Measurements from ENCODE around the gene TGM4. TPM values are rescaled to one million over a fixed set of nuclear protein-coding genes. Genes with fewer than 3 reads are reported as not detected.

Gene TGM4
- total RNA-seq, 2 experiments from 2014 or later = not detected

DNA sequence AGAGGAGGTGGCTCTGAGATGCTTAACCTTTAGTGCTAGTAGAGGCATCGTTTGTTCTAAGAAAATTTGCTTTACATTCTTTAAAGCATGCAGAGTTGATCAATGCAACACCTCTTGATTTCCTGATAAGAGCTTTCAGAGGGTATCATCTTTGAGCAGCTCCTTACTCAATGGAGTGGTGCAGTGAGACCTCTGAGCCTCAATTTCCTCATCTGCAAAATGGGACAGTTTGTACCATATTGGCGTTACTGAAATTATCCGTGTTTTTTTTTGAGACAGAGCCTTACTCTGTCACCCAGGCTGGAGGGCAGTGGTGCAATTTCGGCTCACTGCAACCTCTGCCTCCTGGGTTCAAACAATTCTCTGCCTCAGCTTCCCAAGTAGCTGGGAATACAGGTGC, 14.3 kb upstream of the TGM4 start:
- Mint-ChIP-seq H3K27ac (no peak overlapping the region), H3K9me3 (ENCODE audit: insufficient read depth) (no peaks in the 10 kb centered on the region), H3K27me3 (ENCODE audit: low read depth) (no peaks in the 10 kb centered on the region), H3K36me3 (ENCODE audit: low read depth) (peaks cover 12% of the 10 kb centered on the region), H3K4me1 (ENCODE audit: low read depth) (peaks cover 22% of the 10 kb centered on the region), H3K4me3 (no peak overlapping the region)
- POLR2A ChIA-PET = no interaction called here
- ATAC-seq = no peak
- CTCF ChIA-PET = no interaction called here
- DNase-seq = no peak

DNA sequence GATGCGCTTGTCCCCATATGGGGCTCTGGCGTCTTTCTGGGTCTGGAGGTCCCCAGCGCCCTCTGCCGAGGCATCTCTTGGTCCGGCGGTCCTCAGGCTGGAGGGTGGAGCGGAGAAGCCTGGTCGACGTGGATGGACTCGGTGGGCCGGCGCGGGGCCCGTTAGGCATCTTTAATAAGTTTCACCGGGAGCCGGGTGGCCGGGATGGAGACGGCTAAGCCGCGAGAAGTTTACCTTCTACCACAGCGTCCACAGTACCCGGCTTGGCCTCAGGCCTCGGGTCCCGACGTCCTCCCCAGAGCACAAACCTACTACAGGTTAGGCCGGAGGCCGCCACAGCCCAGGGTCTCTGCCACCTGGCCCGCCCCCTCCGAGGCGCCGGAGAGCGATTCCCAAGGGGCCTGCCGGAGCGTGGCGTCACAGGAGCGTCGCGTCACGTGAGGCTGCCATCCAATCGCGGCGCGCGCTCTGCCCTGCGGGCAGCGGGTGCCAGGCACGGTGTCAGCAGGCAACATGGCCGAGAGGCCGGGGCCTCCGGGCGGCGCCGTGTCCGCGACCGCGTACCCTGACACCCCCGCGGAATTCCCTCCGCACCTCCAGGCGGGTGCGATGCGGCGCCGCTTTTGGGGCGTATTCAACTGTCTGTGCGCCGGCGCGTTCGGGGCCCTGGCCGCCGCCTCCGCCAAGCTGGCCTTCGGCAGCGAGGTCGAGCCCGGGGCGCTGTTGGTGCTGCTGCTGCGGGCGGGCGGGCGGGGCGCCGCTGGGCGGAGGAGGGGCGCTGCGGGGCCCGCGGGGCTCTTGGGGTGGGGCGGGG, 12.8 kb upstream of the TGM4 start, which contains the start of gene TMEM42:
Gene TMEM42, plus strand, starts transcription at position 501 of the 814 bp plus-strand sequence. Its CDS starts 13 bp downstream, at position 514.
- DNase-seq (peak; percentile 86), ATAC-seq (peak; percentile 96)
- peak within 1 kb of the TSS; percentile 84 for H3K4me3 Mint-ChIP-seq
- peak within 1 kb of the TSS; percentile 84 for H3K27ac Mint-ChIP-seq
- H3K9me3 Mint-ChIP-seq (ENCODE audit: insufficient read depth) = no peaks in the 10 kb centered on the region
- H3K36me3 Mint-ChIP-seq (ENCODE audit: low read depth) = peaks cover 21% of the 10 kb centered on the region
- H3K27me3 Mint-ChIP-seq (ENCODE audit: low read depth) = no peaks in the 10 kb centered on the region
- CTCF ChIA-PET = no interaction called here
- H3K4me1 Mint-ChIP-seq (ENCODE audit: low read depth) = peaks cover 36% of the 10 kb centered on the region
- POLR2A ChIA-PET = interaction anchor here (0.8 kb wide), 1 partner anchor 278 kb away, joined by 3 read pairs; no protein-coding TSS in a partner anchor

DNA sequence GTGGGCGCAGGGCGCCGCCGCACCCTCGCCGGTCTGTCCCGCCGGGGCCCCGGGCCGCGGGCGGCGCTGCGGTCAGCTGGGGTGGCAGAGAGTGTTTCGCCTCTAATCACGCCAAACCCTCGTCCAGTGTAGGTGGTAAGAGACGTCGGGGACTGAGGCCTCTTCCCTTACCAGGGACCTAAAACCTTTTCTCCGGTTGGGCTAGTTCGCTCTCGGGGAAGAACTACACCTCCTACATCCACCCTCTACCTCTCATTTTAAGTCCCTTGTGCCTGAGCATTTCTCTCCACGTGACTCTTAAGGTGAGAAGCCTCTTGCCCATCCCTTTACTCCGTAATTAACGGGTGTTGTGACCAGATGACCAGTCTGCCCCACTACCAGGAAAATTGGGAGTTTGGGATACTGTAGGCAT, 12.2 kb upstream of the TGM4 start:
- peak; percentile 34 for DNase-seq
- H3K36me3 Mint-ChIP-seq (ENCODE audit: low read depth) = peaks cover 27% of the 10 kb centered on the region

DNA sequence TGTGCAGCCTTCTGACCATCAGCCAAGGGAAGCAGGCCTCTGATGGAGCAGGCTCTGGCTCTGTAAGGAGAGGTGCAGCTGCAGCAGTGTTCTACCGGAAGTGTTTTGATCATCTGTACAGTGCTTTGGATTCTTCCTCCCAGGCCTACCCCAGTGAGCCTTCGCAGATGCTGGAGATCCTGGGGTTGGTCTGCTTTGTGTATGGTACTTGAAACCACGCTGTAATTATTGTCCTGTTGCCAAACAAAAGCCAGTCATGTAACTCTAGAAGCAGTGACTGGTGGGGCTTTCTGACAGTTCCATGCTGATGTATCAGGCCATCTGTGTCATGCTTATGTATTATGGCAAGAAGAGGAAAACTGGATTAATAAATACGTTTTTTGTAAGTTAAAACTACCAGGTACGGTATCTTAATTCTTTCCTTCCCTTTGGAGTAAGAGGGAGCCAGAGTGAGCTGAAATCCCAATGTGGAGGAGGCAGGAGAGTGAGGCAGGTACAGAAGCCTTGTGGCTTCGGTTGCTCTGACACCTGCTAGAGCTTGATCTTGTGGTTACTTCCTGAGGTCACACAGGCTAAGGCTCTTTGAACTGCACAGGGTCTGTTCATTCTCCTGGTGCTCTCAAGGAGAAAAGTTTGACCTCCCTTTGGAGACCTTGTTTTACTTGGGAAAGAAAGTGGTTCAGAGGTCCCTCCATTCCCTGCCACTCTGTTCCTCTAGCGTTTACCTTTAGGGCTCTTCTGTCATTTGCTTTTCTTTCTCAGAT, 9.0 kb upstream of the TGM4 start:
- peak overlapping the region; percentile 43 for H3K4me3 Mint-ChIP-seq
- POLR2A ChIA-PET = no interaction called here
- no peaks in the 10 kb centered on the region for H3K9me3 Mint-ChIP-seq (ENCODE audit: insufficient read depth)
- H3K27me3 Mint-ChIP-seq (ENCODE audit: low read depth) = no peaks in the 10 kb centered on the region
- CTCF ChIA-PET = interaction anchor here (1.6 kb wide), 1 partner anchor 16 kb away, joined by 4 read pairs; no protein-coding TSS in a partner anchor
- H3K36me3 Mint-ChIP-seq (ENCODE audit: low read depth) = peaks cover 31% of the 10 kb centered on the region
- peak overlapping the region; percentile 74 for H3K27ac Mint-ChIP-seq
- DNase-seq = peak; percentile 47
- peaks cover 42% of the 10 kb centered on the region for H3K4me1 Mint-ChIP-seq (ENCODE audit: low read depth)
- no peak for ATAC-seq

More for the DNA sequence above, 12.2 kb upstream of the TGM4 start:
- Mint-ChIP-seq H3K9me3 (ENCODE audit: insufficient read depth) (no peaks in the 10 kb centered on the region), H3K27ac (peak overlapping the region; percentile 84), H3K4me3 (peak overlapping the region; percentile 78), H3K4me1 (ENCODE audit: low read depth) (peaks cover 42% of the 10 kb centered on the region), H3K27me3 (ENCODE audit: low read depth) (no peaks in the 10 kb centered on the region)
- ChIA-PET CTCF (no interaction called here), POLR2A (interaction anchor here (0.8 kb wide), 2 partner anchors 278 to 525 kb away, joined by 3 read pairs; no protein-coding TSS in a partner anchor)
- peak; percentile 22 for ATAC-seq

DNA sequence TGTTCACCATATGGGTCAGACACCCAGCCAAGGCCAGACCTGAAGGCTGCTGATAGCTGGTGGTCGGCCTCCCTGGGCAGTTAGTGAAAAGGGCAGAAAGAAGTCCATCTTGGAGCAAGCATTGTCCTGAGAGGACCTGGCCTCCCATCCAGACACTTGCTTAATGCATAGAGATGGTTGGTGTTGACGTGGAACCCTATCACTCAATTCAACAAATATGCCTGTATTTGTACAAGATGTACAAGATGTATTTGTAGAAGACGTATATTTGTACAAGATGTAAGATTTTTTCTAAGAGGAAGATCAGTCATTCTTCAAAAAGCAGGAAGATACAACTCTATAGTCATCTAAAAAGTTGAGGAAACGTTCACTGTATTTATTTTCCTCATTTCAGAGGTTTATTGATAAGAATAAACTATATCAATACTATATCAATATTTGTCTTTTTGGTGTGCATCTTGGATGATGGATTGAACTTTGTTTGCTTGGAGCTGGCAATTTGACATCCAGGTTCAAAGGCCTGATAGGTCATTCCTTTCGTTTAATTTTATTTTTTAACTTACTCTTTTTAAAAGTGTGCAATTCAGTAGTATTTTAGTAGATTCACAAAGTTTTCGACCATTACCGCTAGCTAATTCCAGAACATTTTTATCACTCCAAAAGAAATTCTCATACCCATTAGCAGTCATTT, 6.8 kb upstream of the TGM4 start:
- Mint-ChIP-seq H3K27me3 (ENCODE audit: low read depth) (no peaks in the 10 kb centered on the region), H3K9me3 (ENCODE audit: insufficient read depth) (no peaks in the 10 kb centered on the region), H3K4me3 (no peak overlapping the region), H3K4me1 (ENCODE audit: low read depth) (peaks cover 34% of the 10 kb centered on the region), H3K27ac (no peak overlapping the region), H3K36me3 (ENCODE audit: low read depth) (peaks cover 27% of the 10 kb centered on the region)
- DNase-seq = no peak
- no peak for ATAC-seq
- POLR2A ChIA-PET = no interaction called here
- CTCF ChIA-PET = no interaction called here

DNA sequence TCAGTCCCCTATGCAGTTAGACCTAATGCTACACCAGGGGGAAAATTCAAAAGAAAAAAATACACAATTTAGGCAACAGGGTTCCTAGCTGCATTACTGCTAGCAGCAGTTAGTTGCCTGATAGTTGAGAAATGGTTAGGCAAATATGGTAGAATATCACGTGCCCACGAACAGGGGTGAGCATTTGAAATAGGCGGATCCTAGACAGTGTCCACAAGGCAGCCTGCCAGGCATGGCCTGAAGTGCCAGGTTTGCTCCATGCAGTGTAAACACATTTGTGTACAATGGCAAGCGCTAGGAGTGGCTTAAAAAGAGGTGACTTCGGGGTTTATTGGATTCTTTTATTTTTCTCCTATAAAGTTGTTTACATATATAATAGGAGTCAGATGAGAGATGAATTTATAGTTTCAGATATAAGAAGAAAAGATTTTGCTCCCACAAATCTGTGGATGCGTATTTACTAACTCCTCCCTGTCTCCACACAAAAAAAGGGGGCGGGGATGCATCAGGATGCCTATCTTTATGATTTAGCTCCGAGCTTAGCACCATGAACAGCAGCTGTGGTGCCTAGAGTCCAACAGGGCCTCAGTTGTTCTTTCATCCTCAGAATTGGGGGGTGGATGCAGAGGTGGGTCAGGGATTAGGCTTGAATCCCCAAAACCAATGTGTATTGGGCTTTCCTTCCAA, 3.9 kb upstream of the TGM4 start:
- ATAC-seq (no peak), DNase-seq (no peak)
- no peak overlapping the region for H3K4me3 Mint-ChIP-seq
- peaks cover 16% of the 10 kb centered on the region for H3K4me1 Mint-ChIP-seq (ENCODE audit: low read depth)
- H3K27ac Mint-ChIP-seq = no peak overlapping the region
- ChIA-PET CTCF (interaction anchor here (1.1 kb wide), 1 partner anchor 117 kb away, joined by 3 read pairs; no protein-coding TSS in a partner anchor), POLR2A (no interaction called here)
- peaks cover 20% of the 10 kb centered on the region for H3K36me3 Mint-ChIP-seq (ENCODE audit: low read depth)
- H3K9me3 Mint-ChIP-seq (ENCODE audit: insufficient read depth) = no peaks in the 10 kb centered on the region
- H3K27me3 Mint-ChIP-seq (ENCODE audit: low read depth) = no peaks in the 10 kb centered on the region

DNA sequence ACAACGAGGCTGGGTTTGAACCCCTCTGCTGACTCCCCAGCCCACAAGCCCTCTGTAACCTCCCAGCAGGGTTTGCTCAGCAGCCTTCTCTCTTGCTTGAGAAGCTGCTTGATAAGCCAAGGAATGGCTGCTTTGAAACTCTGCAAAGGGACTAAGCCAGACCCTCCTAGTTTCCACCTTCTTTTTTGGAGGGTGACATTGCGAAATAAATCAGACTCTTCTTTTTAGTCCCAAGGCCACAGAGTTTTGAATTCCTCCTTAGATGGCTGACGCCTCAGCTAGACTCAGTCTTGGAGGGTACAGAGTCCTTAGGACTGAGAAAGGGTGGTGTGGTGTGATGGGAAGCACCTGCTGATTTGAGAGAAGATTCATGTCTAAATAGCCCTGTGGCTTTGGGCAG, 1.2 kb downstream of the TGM4 start:
- Mint-ChIP-seq H3K36me3 (ENCODE audit: low read depth) (no peaks in the 10 kb centered on the region), H3K4me3 (no peak overlapping the region), H3K27me3 (ENCODE audit: low read depth) (peaks cover 5% of the 10 kb centered on the region), H3K27ac (no peak overlapping the region), H3K4me1 (ENCODE audit: low read depth) (no peaks in the 10 kb centered on the region), H3K9me3 (ENCODE audit: insufficient read depth) (no peaks in the 10 kb centered on the region)
- DNase-seq (no peak), ATAC-seq (no peak)
- ChIA-PET POLR2A (no interaction called here), CTCF (no interaction called here)

DNA sequence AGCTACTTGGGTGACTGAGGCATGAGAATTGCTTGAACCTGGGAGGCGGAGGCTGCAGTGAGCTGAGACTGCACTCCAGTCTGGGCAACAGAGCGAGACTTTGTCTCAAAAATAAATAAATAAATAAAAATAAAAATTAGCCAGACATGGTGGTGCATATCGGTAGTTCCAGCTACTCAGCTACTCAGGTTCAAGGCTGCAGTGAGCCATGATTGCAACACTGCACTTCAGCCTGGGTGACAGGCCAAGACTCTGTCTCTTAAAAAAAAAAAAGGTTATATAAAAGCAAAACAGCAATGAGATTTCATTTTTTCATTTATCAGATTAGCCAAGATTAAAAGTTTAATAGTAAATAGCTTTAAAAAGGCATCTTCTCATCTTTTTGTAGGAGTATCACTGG, 2.9 kb downstream of the TGM4 start:
- no peak for ATAC-seq
- Mint-ChIP-seq H3K27me3 (ENCODE audit: low read depth) (peaks cover 8% of the 10 kb centered on the region), H3K4me3 (no peak overlapping the region), H3K27ac (no peak overlapping the region), H3K4me1 (ENCODE audit: low read depth) (no peaks in the 10 kb centered on the region), H3K36me3 (ENCODE audit: low read depth) (no peaks in the 10 kb centered on the region), H3K9me3 (ENCODE audit: insufficient read depth) (no peaks in the 10 kb centered on the region)
- ChIA-PET CTCF (interaction anchor here (0.6 kb wide), 2 partner anchors 25 to 41 kb away, joined by 3 read pairs; no protein-coding TSS in a partner anchor), POLR2A (no interaction called here)
- no peak for DNase-seq

DNA sequence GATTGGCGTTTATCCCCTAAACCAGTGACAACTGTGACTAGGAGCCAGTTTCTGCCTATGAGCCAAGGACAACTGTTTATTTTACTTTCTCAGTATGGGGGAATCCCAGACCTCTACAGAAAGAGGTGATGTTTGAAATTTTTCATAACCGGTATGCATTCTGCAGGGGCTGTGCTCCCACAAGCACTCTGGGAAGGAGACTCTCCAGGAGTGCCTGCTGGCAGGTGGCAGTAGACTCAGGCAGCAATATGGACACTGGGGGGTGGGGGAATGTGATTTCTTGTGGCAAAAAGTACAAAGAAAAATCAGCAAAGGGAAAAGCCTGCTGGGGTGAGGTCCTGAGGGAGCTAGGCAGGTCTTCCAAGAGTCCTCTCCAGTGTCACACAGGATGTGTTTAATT, 5.9 kb downstream of the TGM4 start:
- CTCF ChIA-PET = interaction anchor here (1.9 kb wide), 1 partner anchor 34 kb away, joined by 5 read pairs; no protein-coding TSS in a partner anchor

DNA sequence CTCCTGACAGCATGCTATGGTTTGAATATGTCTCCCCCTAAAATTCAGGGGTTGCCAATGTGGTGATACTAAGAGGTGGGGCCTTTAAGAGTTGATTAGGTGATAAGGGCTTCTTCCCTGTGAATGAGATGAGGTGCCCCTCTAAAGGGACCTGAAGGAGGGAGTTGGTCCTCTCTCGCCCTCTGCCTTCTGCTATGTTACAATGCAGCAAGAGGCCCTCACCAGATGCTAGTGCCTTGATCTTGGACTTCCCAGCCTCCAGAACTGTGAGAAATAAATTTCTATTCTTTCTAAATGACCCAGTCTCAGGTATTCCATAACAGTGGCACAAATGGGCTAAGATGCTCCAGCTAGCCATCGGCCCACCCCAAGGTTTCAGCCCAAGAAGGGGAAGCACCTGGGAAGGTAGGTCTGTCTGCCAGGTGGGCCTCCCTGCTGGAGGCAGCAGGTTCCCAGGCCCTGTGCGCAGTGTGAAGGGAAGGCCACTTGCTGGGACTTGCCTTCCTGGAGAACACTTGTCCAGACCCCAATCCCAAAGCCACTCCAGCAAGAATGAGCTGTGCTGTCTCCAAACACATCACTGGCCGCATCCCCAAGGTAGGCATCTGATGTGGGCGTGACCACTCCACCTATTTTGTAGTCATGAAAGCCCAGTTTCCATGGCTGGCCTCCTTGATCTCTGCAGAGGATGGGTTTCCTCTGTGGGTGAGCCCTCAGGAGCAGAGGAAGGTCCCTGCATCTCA, 9.0 kb downstream of the TGM4 start:
- Mint-ChIP-seq H3K36me3 (ENCODE audit: low read depth) (no peaks in the 10 kb centered on the region), H3K9me3 (ENCODE audit: insufficient read depth) (no peaks in the 10 kb centered on the region), H3K27me3 (ENCODE audit: low read depth) (peaks cover 9% of the 10 kb centered on the region), H3K4me1 (ENCODE audit: low read depth) (no peaks in the 10 kb centered on the region), H3K27ac (no peak overlapping the region), H3K4me3 (no peak overlapping the region)
- DNase-seq (no peak), ATAC-seq (no peak)
- ChIA-PET CTCF (interaction anchor here (1.7 kb wide), 1 partner anchor 11 kb away, joined by 6 read pairs; no protein-coding TSS in a partner anchor), POLR2A (no interaction called here)

More for the DNA sequence above, 5.9 kb downstream of the TGM4 start:
- Mint-ChIP-seq H3K27me3 (ENCODE audit: low read depth) (peaks cover 12% of the 10 kb centered on the region), H3K36me3 (ENCODE audit: low read depth) (no peaks in the 10 kb centered on the region), H3K4me3 (no peak overlapping the region), H3K9me3 (ENCODE audit: insufficient read depth) (no peaks in the 10 kb centered on the region), H3K27ac (no peak overlapping the region), H3K4me1 (ENCODE audit: low read depth) (no peaks in the 10 kb centered on the region)
- ATAC-seq (no peak), DNase-seq (no peak)
- POLR2A ChIA-PET = no interaction called here

DNA sequence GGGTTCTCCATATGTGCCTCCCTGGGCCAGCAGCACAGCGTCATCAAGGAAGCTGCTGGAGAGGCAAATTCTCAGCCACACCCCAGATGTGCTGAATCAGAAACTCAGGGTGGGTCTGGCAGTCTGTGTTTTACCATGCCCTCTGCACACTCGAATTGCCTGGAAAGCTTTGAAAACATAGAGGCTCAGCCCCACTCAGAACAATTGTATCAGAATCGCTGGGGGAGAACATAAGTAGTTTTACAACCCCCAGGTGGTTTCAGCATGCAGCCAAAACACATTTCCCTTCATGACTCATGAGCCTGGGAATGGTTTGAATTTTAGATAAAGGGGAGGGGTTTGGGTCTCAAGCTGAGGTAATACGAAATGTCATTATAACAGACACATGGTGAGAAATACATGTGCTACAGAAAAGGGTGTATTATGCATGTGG, 9.6 kb downstream of the TGM4 start:
- CTCF ChIA-PET = no interaction called here
- H3K27ac Mint-ChIP-seq = no peak overlapping the region
- no peak for ATAC-seq

More for the DNA sequence above, 9.6 kb downstream of the TGM4 start:
- H3K9me3 Mint-ChIP-seq (ENCODE audit: insufficient read depth) = no peaks in the 10 kb centered on the region
- H3K36me3 Mint-ChIP-seq (ENCODE audit: low read depth) = no peaks in the 10 kb centered on the region
- no peak overlapping the region for H3K4me3 Mint-ChIP-seq
- H3K4me1 Mint-ChIP-seq (ENCODE audit: low read depth) = no peaks in the 10 kb centered on the region
- H3K27me3 Mint-ChIP-seq (ENCODE audit: low read depth) = peaks cover 9% of the 10 kb centered on the region
- POLR2A ChIA-PET = no interaction called here
- no peak for DNase-seq

All from activated CD8-positive, alpha-beta T cell treated with anti-CD3 and anti-CD28 coated beads, Interleukin-2, amount 10 ng/mL, durations not matched to agents 7 days and 5 days (primary cell).